Fibroblast of the aortic adventitia (primary cell): ENCODE data around the gene MAD2L2. TPM values are rescaled to one million over a fixed set of nuclear protein-coding genes. Genes with fewer than 3 reads are reported as not detected.

Source experiments
- DNase-seq: peaks from one replicate; pipeline ENCODE4 v3.0.0-alpha.2; 2010; ENCODE audit warnings: low read depth
- H3K4me3 ChIP-seq: 2 replicates; pipeline ENCODE4 v1.5.1; 2011; ENCODE audit warnings: low read depth, mild to moderate bottlenecking, control low read depth, low read length, moderate library complexity
- CTCF ChIP-seq: IDR thresholded peaks from 2 replicates; pipeline ENCODE4 v1.5.1; 2011; ENCODE audit warnings: mild to moderate bottlenecking, low read length, control low read depth, inconsistent platforms; ENCODE audit not compliant: insufficient read depth
- total RNA-seq: library from RNA; depleted of rRNA; stranded (reverse); fragments of >200 nt; gene quantifications from 2 replicates; pipeline ENCODE4 v1.2.3, GENCODE V29; 2012; ENCODE audit warnings: low replicate concordance

The MAD2L2 gene
- total RNA-seq, 1 donor = 33.1 TPM

GRCh38 chr1:11684070-11684469, 3.1 kb upstream of the MAD2L2 start:
- TF ChIP-seq CTCF = no peak
- no peak for DNase-seq
- H3K4me3 ChIP-seq = no peak overlapping the region

GRCh38 chr1:11682799-11683198, 1.9 kb upstream of the MAD2L2 start:
- TF ChIP-seq CTCF = no peak
- H3K4me3 ChIP-seq = no peak overlapping the region
- DNase-seq = peak; percentile 13

DNA sequence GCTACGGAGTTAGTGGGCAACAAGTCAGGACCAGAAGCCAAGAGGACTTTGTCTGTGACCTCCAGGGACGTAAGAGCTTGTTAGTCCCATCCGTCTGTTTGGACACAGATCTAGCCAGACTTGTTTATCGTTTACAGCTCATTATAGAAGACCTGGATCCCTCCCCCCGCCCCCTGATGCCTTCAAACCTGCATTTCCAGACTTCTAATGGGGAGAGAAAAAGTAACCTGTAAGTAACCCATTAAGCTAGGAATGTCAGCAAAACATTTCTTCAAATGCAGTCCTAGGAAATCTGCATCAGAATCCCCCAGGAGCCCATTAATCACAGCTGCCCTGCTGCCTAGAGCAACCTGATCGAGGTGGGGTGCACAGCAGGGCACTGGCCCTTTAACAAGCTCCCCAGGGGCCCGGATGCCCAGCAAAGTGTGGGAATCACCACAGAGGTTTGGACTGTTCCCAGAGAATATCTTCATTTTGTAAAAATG, 1.4 kb upstream of the MAD2L2 start:
- no peak for TF ChIP-seq CTCF
- no peak for DNase-seq
- H3K4me3 ChIP-seq = no peak overlapping the region

DNA sequence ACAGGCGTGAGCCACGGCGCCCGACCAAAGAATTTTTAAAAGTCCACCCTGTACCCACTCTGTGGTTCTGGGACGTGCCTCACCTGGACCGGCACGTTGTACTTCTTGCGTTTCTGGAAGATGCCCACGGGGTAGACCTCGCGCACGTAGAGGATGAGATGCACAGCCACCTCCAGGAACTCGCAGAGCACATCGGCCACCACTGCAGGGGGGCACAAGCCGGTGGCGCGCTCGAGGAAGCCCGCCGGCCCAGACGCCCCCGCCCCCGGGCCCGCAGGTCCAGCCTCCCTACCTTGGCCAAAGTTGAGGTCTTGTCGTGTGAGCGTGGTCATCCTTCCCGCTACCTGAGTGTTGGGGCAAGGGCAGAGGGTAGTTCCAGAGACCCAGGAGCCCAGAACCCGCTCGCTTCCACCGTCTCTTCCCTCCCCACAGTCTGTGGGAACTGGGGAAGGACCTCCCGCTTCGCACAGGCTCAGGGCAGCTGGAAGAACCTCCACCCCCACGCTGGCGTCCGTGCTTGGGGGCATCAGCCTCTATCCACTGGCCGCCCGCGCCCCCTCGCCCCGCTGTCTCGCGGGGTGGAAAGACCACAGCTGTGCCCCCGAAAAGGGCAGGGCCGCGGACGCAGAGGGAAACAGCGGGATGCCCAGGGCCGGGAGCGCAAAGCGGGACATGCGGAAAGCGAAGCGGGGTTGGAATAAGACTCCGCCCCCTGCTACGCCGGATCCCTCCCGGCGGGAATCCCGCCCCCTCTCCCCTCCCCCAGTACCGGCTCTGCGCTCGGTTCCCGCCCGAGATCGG, 478 bp downstream of the MAD2L2 start:
- DNase-seq = peak; percentile 20
- peak overlapping the region; percentile 86 for H3K4me3 ChIP-seq
- no peak for TF ChIP-seq CTCF

GRCh38 chr1:11678442-11678841, 2.5 kb downstream of the MAD2L2 start:
- H3K4me3 ChIP-seq = no peak overlapping the region
- DNase-seq = no peak
- TF ChIP-seq CTCF = no peak

DNA sequence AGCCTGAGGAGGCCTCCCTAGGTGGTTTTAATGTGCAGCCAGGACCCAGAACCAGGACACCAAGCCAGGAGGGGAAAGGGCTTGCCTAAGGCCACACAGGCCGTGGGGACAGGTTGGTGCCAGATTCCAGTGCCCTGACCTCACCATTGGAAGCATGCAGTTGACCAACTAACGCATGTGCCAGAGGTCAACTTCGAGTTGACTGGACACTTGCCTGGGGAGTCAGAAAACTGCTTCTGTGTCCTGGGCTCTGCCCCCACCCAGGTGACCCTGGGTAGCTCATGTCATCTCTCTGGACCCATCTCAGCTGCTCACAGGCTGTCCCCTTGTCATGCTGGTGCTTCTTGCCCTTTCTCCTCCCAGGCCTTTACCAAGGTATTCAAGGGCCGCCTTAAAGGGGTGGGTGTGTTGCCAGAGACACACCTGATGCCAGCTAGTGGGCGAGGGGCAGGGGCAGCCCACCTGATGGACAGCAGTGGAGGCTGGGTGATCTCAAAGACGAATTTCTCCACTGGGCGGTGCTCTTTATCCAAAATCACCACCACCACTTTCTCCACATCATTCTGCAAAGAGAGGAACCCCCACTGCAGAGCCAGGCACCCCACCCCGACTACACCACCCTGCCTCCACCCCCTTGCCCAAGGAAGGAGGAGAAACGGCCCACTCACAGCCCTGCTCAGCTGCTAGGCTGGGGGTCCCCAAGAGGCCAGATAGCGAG, 4.4 kb downstream of the MAD2L2 start:
- no peak for DNase-seq
- no peak for TF ChIP-seq CTCF
- no peak overlapping the region for H3K4me3 ChIP-seq
